ENCODE results near the gene PRPSAP2.

DNA sequence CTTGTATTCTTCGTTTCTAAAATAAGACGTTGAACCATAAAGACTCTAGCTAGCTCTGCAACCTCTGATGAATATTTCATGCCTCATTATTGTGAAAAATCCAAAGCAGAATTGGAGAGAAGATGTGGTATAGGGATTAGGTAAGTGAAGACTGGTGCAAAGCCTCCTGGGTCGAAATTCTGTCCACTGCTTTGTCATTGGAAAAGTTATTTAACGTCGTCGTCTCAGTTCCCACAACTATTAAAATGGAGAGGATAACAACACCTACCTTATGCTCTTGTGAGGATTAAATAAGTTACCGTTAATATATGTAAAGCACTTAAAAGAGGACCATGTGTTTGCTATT lies 1.4 kb upstream of the PRPSAP2 start:
- TF ChIP-seq POLR2A (IDR thresholded peaks at IDR 0.05) (no peak), CTCF (IDR thresholded peaks at IDR 0.05) (no peak)

All from adrenal gland (tissue), 5 donors.